Body of pancreas (tissue), 4 donors: Measurements from ENCODE around the gene TMEM190.

Source experiments
- POLR2A ChIP-seq, 3 donors: fragments of 450-650 bp; IDR thresholded peaks; one replicate each; pipeline ENCODE4 v1.6.1; 2016; ENCODE audit warnings: antibody characterized with exemption in 3 of 3, mild to moderate bottlenecking in 2 of 3
- TF ChIP-seq, protein P1 (sequence below), 7 experiments: fragments of 450-650 bp in 4 of 7; fragments of 200-600 bp in 3 of 7; sonication (generic) in 3 of 7; IDR thresholded peaks; one replicate each; pipeline ENCODE4 v1.5.1; 2016 to 2019; ENCODE audit warnings: antibody characterized with exemption in 7 of 7

DNA sequence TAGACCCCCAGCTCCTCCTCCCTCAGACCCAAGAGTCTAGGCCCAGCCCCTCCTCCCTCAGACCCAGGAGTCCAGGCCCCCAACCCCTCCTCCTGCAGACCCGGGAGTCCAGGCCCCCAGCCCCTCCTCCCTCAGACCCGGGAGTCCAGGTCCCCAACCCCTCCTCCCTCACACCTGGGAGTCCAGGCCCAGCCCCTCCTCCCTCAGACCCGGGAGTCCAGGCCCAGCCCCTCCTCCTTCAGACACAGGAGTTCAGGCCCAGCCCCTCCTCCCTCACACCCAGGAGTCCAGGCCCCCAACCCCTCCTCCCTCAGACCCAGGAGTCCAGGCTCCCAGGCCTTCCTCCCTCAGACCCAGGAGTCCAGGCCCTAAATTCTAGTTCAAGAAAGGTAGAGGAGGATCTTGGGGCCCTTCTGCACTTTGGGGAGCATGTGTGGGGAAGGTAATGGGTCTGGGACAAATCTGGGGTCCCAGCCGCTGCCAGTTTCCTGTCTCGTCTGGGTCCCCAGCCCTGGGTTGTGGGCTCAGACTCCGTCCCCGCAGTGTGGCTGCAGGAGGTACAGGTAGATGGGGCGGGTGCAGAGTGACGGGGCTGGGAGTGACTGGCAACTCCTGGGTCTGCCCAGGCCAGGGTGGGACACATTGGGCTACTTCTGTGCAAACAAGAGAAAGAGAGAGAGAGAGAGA is 3.2 kb upstream of the TMEM190 start:
- TF ChIP-seq, protein P1, sequence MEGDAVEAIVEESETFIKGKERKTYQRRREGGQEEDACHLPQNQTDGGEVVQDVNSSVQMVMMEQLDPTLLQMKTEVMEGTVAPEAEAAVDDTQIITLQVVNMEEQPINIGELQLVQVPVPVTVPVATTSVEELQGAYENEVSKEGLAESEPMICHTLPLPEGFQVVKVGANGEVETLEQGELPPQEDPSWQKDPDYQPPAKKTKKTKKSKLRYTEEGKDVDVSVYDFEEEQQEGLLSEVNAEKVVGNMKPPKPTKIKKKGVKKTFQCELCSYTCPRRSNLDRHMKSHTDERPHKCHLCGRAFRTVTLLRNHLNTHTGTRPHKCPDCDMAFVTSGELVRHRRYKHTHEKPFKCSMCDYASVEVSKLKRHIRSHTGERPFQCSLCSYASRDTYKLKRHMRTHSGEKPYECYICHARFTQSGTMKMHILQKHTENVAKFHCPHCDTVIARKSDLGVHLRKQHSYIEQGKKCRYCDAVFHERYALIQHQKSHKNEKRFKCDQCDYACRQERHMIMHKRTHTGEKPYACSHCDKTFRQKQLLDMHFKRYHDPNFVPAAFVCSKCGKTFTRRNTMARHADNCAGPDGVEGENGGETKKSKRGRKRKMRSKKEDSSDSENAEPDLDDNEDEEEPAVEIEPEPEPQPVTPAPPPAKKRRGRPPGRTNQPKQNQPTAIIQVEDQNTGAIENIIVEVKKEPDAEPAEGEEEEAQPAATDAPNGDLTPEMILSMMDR (IDR thresholded peaks at IDR 0.05), result no peak
- TF ChIP-seq POLR2A (IDR thresholded peaks at IDR 0.05), result no peak
